Measurements from ENCODE around the gene PPIP5K2.

PPIP5K2 gene

DNA sequence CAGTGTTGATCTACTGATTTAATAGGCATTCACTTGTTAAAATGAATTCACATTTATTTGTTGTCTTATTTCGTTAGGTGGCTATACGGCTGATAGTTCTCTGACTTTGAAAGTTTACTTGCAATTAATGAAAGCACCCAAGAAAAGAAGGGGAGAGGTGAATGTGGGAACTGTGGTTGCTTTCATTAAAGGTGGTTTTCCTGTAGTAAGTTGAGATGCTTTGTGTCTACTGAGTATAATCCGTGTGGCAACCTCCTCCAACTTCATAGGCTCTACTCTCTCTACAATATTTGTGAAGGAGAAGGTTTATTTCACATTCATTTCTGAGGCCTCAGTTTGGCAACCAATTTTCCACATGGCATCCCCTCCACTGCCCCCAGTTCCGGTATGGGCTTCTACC is 125.7 kb downstream of the PPIP5K2 start:
- no peak for DNase-seq (ENCODE audit: low read depth)

DNA sequence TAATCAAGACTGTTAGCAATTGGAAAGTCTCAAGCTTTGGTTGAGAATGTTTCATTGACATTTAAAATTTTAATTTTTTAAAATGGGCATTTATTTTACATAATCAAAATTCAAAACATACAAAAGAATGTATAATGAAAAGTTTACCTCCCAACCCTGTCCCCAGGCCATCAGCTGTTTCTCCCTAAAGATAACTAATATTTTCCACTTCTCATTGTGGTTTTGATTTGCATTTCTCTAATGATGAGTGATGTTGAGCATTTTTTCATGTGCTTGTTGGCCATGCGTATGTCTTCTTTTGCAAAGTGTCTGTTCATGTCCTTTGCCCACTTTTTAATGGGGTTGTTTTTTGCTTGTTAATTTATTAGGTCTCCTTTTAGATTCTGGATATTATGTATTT is 127.0 kb downstream of the PPIP5K2 start:
- no peak for DNase-seq (ENCODE audit: low read depth)

DNA sequence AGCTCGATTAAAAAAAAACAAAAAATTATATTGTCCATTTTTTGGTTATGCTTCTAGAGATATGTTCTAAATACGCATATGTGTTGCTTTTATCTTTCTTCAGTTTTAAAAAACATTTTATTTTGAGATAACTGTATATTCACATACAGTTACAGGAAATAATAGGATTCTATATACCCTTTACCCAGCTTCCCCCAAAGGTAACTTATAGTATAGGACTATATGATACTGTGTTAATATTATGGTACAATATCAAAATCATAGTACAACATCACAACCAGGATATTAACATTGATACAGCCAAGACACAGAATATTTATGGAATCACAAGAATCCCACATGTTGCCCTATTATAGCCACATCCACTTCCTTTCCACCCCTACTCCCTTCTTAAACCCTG is 129.0 kb downstream of the PPIP5K2 start:
- DNase-seq (ENCODE audit: low read depth) = no peak

- DNase-seq (ENCODE audit: low read depth) = no peak
Measured at GRCh38 chr5:103254921-103255320, 134.8 kb downstream of the PPIP5K2 start.

GRCh38 chr5:103255691-103256090 is 135.6 kb downstream of the PPIP5K2 start:
- no peak for DNase-seq (ENCODE audit: low read depth)

DNA sequence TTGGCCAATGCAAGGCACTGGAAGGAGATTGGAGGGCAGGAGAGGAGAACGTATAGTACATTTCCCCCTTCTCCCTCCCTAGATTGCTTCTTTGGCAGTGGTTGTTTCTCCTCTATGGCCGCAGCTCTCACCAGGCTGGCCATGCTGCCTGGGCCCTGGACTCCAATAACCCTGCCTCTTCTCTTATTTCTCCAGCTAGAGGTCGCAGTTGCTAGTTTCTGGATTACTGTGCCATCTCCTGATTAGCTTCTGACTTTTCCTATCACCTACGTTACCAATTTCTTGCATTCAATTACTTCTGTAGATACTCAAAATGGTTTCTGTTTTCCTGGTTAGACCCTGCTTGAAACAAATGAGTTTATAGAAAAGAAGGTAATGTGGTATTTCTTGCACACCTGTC is 136.1 kb downstream of the PPIP5K2 start:
- DNase-seq (ENCODE audit: low read depth) = no peak

- DNase-seq (ENCODE audit: low read depth) = peak; percentile 97
Measured at GRCh38 chr5:103258368-103258956, 138.4 kb downstream of the PPIP5K2 start, which contains the start of gene MACIR. Gene MACIR (plus strand): TSS chr5:103258763. CDS start chr5:103275920, 17,157 bp downstream.

DNA sequence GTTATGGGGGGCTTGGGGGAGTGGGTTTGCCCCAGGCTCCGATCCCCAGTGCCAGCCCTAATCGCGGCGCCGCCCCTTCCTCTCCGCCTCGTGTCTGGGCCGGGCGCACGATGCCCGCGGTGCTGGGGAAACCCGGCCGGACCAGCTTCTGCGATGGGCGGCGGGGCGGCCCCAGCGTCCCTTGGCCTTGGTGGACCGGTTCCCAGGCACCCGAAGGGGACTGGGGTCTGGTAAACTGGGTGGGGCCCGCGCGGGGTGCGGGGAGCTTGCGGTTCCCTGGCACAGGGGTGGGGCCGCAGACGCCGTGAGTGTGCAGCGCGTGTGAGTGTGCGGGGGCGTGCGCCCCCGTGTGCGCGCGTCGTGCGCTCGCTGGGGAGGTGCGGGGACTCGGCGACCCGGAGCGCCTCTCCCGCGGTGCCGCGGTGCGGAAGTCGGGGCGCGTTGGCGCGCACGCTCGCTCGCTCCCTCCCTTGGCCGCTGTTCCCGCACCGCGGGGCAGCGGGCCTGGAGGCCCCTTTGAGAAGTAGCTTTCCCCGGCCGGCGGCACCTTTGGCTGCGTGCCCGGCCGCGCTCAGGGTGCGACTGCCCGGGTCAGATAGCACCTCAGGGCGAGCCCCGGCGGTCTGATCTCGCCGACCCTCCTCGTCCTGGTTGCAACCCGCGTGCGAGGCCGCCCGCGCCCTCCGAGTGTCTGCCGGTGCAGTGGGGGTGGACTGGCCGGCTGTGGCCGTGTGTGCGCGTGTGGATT is 139.0 kb downstream of the PPIP5K2 start:
- peak; percentile 6 for DNase-seq (ENCODE audit: low read depth)

GRCh38 chr5:103259705-103260355 is 139.7 kb downstream of the PPIP5K2 start:
- peak; percentile 17 for DNase-seq (ENCODE audit: low read depth)

DNA sequence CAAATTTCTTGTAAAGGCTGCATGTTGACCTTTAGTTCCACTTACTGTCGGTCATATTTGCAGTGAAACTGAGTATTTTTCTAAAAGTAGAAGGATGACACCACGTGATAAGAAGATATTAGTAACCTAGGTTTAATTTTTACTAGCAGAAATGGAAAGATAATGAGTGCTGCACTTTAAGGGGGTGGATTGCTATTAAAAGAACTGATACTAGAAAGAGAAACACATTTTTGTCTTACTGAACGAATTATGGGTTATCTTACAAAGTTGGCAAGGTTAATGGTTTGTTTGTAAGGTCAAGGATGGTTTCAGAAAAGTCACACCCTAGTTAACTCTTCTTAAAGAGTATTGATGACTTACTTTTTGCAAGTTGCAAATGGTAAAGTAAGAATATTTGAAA is 140.8 kb downstream of the PPIP5K2 start:
- DNase-seq (ENCODE audit: low read depth) = no peak
